ENCODE measurements around the gene SLC14A1. TPM values are rescaled to one million over a fixed set of nuclear protein-coding genes. Genes with fewer than 3 reads are reported as not detected.
A peak's percentile ranks its signal among the peaks of the same experiment; 100 is the strongest.

The SLC14A1 gene
- total RNA-seq, 1 donor from 2014 or later, result not detected

DNA sequence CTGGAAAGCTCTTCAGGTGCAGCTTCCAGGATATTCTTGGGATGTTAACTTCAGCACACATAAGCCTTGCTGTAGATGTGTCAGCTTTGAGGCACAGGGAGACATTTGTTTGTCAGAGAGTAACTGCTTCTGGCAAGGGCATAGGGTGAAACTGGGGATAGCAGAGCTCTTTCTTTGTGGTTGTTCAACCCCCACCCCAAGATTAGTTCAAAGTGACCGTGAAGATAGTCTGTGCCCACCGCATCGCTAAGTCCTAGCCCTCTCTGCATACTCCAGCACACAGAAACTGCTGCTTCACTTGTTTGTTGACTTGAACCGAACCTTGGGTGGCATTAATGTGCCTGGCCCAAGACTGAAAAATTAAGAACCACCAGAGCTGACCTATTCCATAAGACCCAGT, 1.4 kb downstream of the SLC14A1 start:
- Histone ChIP-seq H3K9me3 (ENCODE audit: insufficient read depth, low read depth, low read length) (no peaks in the 10 kb centered on the region), H2AFZ (ENCODE audit: low read depth, low read length) (no peak overlapping the region), H3K9ac (ENCODE audit: low read length) (no peak overlapping the region), H3K79me2 (ENCODE audit: insufficient read depth, low read length) (no peaks in the 10 kb centered on the region), H3K27ac (ENCODE audit: low read depth, low read length) (no peak overlapping the region), H4K20me1 (ENCODE audit: insufficient read depth, low read length) (no peaks in the 10 kb centered on the region), H3K27me3 (ENCODE audit: insufficient read depth, low read length) (no peaks in the 10 kb centered on the region), H3K4me3 (ENCODE audit: insufficient read depth, low read depth, low read length) (no peak overlapping the region), H3K36me3 (ENCODE audit: insufficient read depth, low read length) (no peaks in the 10 kb centered on the region), H3K4me1 (ENCODE audit: insufficient read depth, low read length) (peaks cover 29% of the 10 kb centered on the region), H3K4me2 (ENCODE audit: low read length) (no peak overlapping the region)
- Mint-ChIP-seq H3K4me1 (ENCODE audit: low read depth, unreplicated experiment) (no peaks in the 10 kb centered on the region), H3K27ac (ENCODE audit: unreplicated experiment) (no peak overlapping the region), H3K4me3 (ENCODE audit: unreplicated experiment) (no peak overlapping the region), H3K9me3 (ENCODE audit: unreplicated experiment) (no peaks in the 10 kb centered on the region), H3K36me3 (ENCODE audit: low read depth, unreplicated experiment) (no peaks in the 10 kb centered on the region), H3K27me3 (ENCODE audit: low read depth, unreplicated experiment) (peaks cover 16% of the 10 kb centered on the region)
- DNase-seq (ENCODE audit: low read depth) (no peak), FAIRE-seq (no peak)
- no peak for TF ChIP-seq EZH2 (IDR thresholded peaks at IDR 0.05; ENCODE audit: insufficient read depth, low read length)
- no peak for TF ChIP-seq CTCF (IDR thresholded peaks at IDR 0.05; ENCODE audit: insufficient read depth, low read depth, low read length)

GRCh38 chr18:45726603-45727002, 2.6 kb downstream of the SLC14A1 start:
- H3K27ac Mint-ChIP-seq (ENCODE audit: unreplicated experiment), result no peak overlapping the region
- Histone ChIP-seq H3K4me1 (ENCODE audit: insufficient read depth, low read length) (peaks cover 40% of the 10 kb centered on the region), H3K79me2 (ENCODE audit: insufficient read depth, low read length) (no peaks in the 10 kb centered on the region), H3K27ac (ENCODE audit: low read depth, low read length) (peak overlapping the region; percentile 17), H2AFZ (ENCODE audit: low read depth, low read length) (no peak overlapping the region), H4K20me1 (ENCODE audit: insufficient read depth, low read length) (no peaks in the 10 kb centered on the region), H3K36me3 (ENCODE audit: insufficient read depth, low read length) (no peaks in the 10 kb centered on the region), H3K9ac (ENCODE audit: low read length) (no peak overlapping the region), H3K4me3 (ENCODE audit: insufficient read depth, low read depth, low read length) (no peak overlapping the region), H3K27me3 (ENCODE audit: insufficient read depth, low read length) (no peaks in the 10 kb centered on the region), H3K9me3 (ENCODE audit: insufficient read depth, low read depth, low read length) (no peaks in the 10 kb centered on the region), H3K4me2 (ENCODE audit: low read length) (peak overlapping the region; percentile 42)
- no peak for TF ChIP-seq EZH2 (IDR thresholded peaks at IDR 0.05; ENCODE audit: insufficient read depth, low read length)
- TF ChIP-seq CTCF (IDR thresholded peaks at IDR 0.05; ENCODE audit: insufficient read depth, low read depth, low read length), result no peak
- FAIRE-seq (no peak), DNase-seq (ENCODE audit: low read depth) (no peak)
- H3K4me1 Mint-ChIP-seq (ENCODE audit: low read depth, unreplicated experiment), result no peaks in the 10 kb centered on the region
- H3K9me3 Mint-ChIP-seq (ENCODE audit: unreplicated experiment), result no peaks in the 10 kb centered on the region
- H3K4me3 Mint-ChIP-seq (ENCODE audit: unreplicated experiment), result no peak overlapping the region
- peaks cover 17% of the 10 kb centered on the region for H3K27me3 Mint-ChIP-seq (ENCODE audit: low read depth, unreplicated experiment)
- no peaks in the 10 kb centered on the region for H3K36me3 Mint-ChIP-seq (ENCODE audit: low read depth, unreplicated experiment)

DNA sequence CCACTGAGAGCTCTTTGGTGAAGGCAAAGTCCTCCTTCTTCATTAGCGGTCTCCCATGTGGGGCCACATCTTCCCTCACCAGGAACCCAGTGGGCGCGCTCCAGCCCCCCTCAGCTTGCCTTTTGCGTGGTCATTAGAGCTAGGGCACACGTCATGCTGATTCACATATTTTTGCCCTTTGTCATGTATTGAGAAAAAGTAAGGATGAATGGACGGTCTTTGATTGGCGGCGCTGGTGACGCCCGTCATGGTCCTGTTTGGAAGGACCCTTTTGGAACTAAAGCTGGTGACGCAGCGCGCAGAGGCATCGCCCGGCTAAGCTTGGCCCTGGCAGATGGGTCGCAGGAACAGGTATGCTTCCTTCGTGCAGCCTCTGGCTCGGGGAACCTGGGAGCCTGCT, 3.1 kb downstream of the SLC14A1 start:
- H3K9me3 Mint-ChIP-seq (ENCODE audit: unreplicated experiment), result no peaks in the 10 kb centered on the region
- no peaks in the 10 kb centered on the region for H4K20me1 ChIP-seq (ENCODE audit: insufficient read depth, low read length)
- no peak overlapping the region for H2AFZ ChIP-seq (ENCODE audit: low read depth, low read length)
- H3K27me3 Mint-ChIP-seq (ENCODE audit: low read depth, unreplicated experiment), result peaks cover 14% of the 10 kb centered on the region
- no peaks in the 10 kb centered on the region for H3K9me3 ChIP-seq (ENCODE audit: insufficient read depth, low read depth, low read length)
- no peak overlapping the region for H3K4me3 ChIP-seq (ENCODE audit: insufficient read depth, low read depth, low read length)
- no peaks in the 10 kb centered on the region for H3K36me3 ChIP-seq (ENCODE audit: insufficient read depth, low read length)
- no peaks in the 10 kb centered on the region for H3K79me2 ChIP-seq (ENCODE audit: insufficient read depth, low read length)
- DNase-seq (ENCODE audit: low read depth), result peak; percentile 59
- H3K27ac ChIP-seq (ENCODE audit: low read depth, low read length), result peak overlapping the region; percentile 17
- FAIRE-seq, result no peak
- H3K4me2 ChIP-seq (ENCODE audit: low read length), result peak overlapping the region; percentile 42
- no peak overlapping the region for H3K4me3 Mint-ChIP-seq (ENCODE audit: unreplicated experiment)
- H3K9ac ChIP-seq (ENCODE audit: low read length), result peak overlapping the region; percentile 11
- no peaks in the 10 kb centered on the region for H3K36me3 Mint-ChIP-seq (ENCODE audit: low read depth, unreplicated experiment)
- no peak overlapping the region for H3K27ac Mint-ChIP-seq (ENCODE audit: unreplicated experiment)
- peaks cover 42% of the 10 kb centered on the region for H3K4me1 ChIP-seq (ENCODE audit: insufficient read depth, low read length)
- H3K27me3 ChIP-seq (ENCODE audit: insufficient read depth, low read length), result no peaks in the 10 kb centered on the region
- no peak for TF ChIP-seq EZH2 (IDR thresholded peaks at IDR 0.05; ENCODE audit: insufficient read depth, low read length)
- TF ChIP-seq CTCF (IDR thresholded peaks at IDR 0.05; ENCODE audit: insufficient read depth, low read depth, low read length), result no peak
- H3K4me1 Mint-ChIP-seq (ENCODE audit: low read depth, unreplicated experiment), result no peaks in the 10 kb centered on the region
